HG03103 (cell line): Measurements from ENCODE around the gene SRPK2.
"Not testable (repeated sequence)": the region's sequence is repeated elsewhere in the genome, so short reads cannot be mapped to it uniquely, and the experiment has no call there.

Experiments used
- ATAC-seq: cut with Tn5 transposase; IDR thresholded peaks from one replicate; pipeline ENCODE4 v1.9.1; 2021; ENCODE audit warnings: low read depth; ENCODE audit not compliant: unreplicated experiment

SRPK2 gene

DNA sequence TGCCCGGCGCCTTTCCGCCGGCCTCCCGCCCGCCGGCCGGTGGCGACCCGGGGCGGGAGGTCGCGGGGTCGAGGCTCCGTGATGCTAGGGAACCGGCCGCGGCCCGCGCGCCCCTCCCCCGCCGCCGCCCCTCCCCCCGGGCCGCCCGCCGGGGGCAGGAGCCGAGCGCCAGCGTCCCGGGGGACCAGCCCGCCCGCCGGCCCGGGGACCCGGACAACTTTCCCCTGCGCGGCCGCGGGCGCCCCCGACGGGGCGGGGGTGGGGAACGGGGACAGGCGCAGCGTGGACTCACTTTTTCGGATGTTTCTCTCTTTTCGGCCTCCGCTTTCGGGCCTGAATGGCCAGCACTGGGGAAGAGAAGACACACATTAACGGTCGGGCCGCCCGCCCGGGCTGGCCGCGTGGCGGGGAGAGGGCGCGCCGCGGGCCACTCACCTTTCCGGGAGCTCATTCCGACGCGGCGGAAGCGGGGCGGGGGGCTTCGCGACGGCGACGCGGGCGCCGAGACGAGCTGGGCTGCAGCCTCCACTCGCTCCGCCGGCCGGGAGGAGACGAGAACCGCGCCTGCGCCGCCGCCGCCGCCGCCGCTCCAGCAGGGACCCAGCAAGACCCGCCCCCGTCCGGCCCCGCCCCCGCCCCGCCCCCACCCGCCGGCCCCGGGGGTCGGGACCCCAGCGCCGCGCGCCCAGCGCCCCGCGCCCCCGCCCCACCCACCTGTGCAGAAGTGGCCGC lies at the start of gene SRPK2:
TSS of gene SRPK2 (minus strand) at position 566 of the 732 bp plus-strand sequence.
- ATAC-seq = peak; percentile 64

DNA sequence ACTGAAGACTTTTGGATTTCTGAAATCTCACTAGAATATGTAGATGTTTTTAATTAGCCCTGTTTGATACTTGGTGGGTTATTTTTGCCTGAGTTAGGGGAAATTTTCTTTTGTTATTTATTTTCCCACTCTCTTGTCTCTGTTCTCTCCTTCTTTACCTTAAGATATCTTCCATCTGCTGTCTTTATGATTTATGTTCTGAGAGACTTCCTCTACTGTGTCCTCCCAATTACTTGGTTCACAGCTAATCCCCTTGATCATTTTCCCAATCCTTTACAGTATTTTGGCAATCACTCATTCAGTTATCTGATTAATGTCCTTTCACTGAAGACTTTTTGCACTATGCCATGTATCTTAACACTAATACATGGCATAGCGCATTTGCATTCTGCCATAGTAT lies 49.5 kb upstream of the SRPK2 start:
- ATAC-seq = no peak

DNA sequence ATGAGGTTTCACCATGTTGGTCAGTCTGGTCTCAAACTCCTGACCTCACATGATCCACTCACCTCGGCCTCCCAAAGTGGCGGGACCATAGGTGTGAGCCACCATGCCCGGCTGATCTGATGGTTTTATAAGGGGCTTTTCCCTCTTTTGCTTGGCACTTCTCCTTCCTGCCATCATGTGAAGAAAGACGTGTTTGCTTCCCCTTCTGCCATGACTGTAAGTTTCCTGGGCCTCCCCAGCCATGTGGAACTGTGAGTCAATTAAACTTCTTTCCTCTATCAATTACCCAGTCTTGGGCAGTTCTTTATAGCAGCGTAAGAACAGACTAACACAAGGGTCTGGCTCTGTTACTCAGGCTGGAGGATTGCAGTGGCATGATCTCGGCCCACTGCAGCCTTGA lies 48.6 kb upstream of the SRPK2 start:
- ATAC-seq = not testable (repeated sequence)

DNA sequence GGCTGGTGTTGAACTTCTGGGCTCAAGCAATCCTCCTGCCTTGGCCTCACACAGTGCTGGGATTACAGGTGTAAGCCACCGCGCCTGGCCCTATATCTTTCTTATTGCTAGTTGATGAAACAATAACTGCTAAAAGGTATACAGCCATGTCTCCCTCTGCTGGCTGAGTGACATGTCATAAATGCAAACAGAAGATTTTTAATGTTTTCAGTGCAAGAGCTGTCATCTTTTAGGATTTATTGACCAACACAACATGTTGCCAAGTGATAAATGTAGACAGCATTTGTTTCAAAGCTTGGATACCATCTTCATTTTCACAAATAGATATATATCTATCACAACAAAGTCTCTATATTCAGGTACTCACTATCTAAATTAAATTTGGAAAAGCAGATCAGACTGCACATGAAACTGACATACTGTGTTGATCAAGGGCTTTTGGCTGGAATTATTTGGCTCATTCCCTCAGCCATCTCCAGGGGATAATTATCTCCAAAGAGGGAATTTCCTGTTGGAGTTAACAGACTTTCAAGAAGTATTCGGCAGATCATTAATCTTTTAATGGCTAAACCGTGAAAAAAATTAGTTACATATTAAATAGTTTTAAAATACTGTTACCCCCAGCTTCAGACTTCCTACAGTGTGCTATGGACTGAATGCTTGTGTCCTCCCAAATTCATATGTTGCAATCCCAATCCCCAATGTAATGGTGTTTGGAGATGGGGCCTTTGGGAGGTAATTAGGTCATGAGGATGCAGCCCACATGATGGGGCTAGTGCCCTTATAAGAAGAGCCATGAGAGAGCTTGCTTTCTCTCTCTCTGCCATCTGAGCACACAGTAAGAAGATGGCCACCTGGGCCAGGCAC lies 41.3 kb upstream of the SRPK2 start:
- ATAC-seq = no peak

DNA sequence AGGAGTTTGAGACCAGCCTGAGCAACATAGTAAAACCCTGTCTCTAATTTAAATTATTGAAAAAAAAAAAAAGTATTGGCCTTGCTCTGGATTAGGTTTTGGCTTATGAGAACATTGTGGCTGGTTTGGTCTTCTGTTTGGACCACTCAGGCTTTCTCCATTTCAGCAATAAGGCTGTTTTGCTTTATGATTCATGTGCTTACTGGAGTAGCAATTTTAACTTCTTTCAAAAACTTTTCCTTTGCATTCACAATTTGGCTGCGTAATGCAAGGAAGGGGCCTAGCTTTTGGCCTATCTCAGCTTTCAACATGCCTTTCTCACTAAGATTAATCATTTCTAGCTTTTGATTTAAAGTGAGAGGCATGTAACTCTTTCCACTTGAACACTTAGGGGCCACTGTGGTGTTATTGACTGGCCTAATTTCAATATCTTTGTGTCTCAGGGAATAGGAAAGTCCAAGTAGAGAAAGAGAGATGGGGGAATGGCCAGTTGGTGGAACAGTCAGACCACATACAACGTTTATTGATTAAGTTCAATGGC lies 38.0 kb upstream of the SRPK2 start:
- no peak for ATAC-seq

DNA sequence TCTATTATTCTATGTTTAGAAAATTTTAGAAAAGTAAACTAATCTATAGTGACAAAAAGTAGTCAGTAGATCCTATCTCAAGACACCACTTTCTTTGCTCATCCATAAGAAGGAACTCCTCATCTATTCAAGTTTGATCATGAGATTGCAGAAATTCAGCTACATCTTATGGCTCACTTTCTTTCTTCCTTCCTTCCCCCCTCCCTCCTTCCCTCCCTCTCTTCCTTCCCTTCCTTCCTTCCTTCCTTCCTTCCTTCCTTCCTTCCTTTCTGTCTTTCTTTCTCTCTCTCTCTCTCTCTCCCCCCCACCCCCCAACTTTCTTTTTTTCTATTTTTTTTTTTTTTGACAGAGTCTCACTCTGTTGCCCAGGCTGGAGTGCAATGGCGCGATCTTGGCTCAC lies 35.3 kb upstream of the SRPK2 start:
- ATAC-seq = no peak

DNA sequence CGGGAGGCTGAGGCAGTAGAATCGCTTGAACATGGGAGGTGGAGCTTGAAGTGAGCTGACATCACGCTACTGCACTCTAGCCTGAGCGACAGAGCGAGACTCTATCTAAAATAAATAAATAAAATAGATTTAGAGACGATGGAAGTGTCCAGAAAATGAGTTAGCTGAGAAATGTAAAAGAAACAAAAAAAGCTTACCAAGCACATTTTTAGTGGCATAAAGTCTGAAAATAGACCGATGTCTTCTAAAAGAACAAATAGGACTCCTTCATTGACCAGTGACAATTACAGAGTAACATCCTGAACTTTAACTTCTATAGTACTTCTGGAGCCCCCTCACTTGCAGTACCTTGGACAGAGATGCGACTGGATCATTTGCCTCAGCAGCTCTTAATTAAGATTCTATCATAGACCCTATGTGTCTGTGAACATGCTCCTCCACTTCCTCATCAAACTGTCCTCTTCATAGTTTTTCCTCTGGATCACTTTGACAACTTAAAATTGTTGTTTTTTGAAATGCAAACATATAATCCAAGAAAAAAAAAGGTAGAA lies 25.2 kb upstream of the SRPK2 start:
- no peak for ATAC-seq

DNA sequence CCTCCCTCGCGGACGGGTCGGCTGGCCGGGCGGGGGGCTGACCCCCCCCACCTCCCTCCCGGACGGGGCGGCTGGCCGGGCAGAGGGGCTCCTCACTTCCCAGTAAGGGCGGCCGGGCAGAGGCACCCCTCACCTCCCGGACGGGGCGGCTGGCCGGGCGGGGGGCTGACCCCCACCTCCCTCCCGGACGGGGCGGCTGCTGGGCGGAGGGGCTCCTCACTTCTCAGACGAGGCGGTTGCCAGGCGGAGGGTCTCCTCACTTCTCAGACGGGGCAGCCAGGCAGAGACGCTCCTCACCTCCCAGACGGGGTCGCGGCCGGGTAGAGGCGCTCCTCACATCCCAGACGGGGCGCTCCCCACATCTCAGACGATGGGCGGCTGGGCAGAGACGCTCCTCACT lies 22.1 kb upstream of the SRPK2 start:
- ATAC-seq = not testable (repeated sequence)

DNA sequence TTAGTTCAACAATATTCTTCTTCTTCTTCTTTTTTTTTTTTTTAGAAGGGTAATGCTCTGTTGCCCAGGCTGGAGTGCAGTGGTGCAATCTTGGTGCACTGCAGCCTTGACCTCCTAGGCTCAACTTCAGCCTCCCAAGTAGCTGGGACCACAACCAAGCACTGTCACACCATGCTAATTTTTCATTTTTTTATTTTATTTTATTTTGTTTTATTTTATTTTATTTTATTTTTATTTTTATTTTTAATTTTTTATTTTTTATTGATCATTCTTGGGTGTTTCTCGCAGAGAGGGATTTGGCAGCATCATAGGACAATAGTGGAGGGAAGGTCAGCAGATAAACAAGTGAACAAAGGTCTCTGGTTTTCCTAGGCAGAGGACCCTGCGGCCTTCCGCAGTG lies 21.1 kb upstream of the SRPK2 start:
- ATAC-seq = not testable (repeated sequence)

DNA sequence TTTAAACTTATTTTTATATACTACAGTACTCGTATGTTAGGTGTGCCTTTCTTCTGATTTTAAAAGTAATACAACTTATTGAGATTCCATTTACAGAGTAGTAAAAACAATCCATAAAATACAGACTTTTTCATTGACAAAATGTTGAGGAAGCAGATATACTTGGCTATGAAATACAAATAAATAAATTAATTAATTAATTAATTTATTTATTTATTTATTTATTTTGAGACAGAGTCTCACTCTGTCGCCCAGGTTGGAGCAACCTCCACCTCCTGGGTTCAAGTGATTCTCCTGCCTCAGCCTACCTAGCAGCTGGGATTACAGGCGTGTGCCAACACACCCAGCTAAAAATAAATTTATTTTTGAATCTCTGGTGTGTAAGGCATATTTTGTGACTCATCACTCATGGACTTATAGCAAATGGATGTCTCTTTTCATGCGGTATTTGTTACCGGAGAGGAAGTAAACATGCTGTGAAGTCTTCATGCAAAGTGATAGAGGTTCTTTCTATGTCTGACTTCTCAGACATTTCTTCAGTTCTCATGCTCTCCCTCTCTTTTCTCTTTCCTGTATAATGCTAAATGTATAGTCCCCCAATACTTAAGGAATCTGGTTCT lies 20.2 kb upstream of the SRPK2 start:
- no peak for ATAC-seq

DNA sequence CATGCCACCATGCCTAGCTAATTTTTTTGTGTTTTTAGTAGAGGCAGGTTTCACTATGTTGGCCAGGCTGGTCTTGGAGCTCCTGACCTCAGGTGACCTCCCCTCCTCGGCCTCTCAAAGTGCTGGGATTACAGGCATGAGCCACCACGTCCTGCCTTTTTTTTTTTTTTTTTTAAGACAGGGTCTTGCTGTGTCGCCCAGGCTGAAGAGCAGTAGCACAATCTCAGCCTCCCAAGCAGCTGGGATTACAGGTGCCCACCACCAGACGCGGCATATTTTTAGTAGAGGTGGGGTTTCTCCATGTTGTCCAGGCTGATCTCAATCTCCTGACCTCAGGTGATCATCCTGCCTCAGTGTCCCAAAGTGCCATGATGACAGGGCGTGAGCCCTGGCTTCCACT lies 14.4 kb upstream of the SRPK2 start:
- no peak for ATAC-seq

DNA sequence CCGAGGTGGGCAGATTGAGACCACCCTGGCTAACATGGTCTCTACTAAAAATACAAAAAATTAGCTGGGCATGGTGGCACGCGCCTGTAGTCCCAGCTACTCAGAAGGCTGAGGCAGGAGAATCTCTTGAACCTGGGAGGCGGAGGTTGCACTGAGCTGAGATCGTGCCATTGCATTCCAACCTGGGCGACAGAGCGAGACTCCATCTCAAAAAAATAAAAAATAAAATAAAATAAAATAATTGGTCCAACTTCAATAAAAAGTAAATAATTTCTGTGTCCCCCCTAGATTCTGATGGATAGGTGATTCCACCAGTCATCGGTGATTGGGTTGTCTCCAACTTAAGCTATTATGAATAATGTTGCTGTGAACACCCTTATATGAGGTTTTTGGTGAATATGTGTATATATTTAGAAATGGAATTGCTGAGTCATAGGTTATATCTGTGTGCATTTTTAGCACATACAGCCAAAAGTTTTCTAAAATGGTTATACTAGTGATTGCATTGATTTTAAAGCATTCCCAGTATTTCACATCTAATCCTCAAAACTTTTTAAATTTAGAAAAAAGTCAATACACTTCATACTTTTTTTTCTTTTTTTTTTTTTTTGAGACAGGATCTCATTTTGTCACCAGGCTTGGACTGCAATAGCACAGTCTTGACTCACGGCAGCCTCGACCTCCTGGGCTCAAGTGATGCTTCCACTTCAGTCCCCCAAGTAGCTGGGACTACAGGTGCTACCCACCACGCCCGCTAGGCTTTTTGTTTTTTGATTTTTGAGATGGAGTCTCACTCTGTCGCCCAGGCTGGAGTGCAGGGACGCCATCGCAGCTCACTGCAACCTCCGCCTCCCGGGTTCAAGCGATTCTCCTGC lies 13.7 kb upstream of the SRPK2 start:
- no peak for ATAC-seq

DNA sequence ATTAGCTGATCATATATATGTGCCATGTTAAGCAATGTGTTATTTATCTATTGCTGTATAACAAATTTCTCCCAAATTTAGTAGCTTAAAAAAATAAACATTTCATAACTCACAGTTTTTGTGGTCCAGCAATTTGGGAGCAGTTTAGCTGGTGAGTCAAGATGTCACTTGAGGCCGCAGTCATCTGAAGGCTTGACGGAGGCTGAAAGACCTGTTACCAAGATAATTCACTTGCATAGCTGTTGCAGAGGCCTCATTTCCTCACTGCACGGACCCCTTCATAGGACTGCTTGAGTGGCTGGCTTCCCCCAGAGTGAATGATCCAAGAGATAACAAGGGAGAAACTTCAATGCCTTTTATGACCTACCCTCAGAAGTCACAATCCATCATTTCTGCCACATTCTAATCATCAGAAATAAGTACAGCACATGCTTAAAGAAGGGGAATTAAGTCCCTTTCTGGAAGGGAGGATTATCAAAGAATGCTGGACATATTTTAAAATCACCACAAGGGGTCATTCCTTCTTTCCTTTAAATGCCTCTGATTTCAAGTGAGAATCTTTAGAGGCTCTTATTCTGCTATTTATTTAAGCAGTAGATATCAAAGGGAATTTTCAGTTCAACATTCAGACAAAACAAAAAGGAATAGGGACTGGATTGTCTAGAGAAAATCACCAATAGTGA lies 10.5 kb upstream of the SRPK2 start:
- ATAC-seq = no peak

DNA sequence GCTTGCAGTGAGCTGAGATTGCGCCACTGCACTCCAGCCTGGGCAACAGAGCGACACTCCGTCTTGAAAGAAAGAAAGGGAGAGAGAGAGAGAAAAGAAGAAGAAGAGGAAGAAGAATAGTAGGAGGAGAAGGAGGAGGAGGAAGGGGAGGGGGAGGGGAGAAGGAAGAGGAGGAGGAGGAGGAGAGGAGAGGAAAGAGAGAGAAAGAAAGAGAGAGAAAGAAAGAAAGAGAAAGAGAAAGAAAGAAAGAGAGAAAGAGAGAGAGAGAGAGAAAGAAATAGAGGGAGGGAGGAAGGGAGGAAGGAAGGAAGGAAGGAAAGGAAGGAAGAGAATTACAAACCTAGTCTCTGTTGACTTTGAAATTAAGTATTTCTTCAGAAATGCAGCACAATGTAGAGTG lies 7.8 kb upstream of the SRPK2 start:
- ATAC-seq = no peak

DNA sequence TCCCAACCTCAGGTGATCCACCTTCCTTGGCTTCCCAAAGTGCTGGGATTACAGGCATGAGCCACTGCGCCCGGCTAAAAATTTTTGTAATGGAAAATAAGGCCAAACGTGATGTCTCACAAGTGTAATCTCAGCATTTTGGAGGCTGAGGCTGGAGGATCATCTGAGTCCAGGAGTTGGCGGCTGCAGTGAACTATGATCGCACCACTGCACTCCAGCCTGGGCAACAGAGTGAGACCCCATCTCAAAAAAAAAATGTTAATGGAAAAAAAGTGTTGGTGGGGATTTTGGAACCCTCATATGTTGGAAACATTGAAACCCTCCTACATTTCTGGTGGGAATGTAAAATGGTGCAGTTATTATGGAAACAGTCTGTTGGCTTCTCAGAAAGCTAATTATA lies 2.7 kb upstream of the SRPK2 start:
- no peak for ATAC-seq

DNA sequence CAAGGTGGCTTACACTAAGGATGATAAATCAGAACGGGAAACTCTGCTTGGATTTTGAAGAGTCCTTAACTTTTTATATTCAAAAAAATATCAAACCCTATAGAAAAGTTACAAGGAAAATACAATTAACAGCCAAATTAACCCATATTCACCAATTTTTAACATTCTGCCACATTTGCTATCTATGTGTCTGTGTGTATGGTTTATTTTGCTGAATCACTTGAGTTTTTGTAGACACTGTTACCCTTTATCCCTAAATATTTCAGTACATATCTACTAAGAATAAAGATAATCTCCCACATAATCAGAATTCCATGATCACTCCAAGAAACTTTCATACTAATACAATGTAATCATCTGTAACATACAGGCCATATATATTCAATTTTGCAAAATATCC lies 1.2 kb upstream of the SRPK2 start:
- no peak for ATAC-seq

DNA sequence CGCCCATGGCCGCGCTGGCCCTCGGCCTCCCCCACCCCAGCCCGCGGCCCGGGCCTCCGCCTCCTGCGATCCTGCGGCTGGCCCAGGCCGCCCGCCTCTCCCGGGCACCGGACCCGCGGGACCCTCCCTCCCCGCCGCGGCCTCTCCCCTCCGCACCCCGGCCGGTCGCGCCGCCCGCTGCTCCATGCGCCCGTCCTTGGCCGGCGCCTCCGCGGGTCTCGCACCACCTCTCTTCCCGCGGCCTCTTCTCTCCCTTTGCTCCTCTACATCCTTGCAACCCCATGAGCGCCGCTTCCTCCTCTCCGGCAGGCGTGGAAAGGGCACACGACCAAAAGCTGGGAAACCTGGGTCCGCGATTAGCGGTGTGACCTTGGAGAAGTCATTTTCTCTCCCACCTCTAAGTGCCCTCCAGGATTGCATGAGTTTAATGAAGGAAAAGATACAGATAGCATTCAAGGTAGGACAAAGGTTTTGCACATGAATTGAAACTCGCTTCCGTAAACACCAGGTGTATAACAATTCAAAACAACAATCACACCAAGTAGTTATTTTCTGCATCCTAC lies 448 bp upstream of the SRPK2 start:
- peak; percentile 36 for ATAC-seq

DNA sequence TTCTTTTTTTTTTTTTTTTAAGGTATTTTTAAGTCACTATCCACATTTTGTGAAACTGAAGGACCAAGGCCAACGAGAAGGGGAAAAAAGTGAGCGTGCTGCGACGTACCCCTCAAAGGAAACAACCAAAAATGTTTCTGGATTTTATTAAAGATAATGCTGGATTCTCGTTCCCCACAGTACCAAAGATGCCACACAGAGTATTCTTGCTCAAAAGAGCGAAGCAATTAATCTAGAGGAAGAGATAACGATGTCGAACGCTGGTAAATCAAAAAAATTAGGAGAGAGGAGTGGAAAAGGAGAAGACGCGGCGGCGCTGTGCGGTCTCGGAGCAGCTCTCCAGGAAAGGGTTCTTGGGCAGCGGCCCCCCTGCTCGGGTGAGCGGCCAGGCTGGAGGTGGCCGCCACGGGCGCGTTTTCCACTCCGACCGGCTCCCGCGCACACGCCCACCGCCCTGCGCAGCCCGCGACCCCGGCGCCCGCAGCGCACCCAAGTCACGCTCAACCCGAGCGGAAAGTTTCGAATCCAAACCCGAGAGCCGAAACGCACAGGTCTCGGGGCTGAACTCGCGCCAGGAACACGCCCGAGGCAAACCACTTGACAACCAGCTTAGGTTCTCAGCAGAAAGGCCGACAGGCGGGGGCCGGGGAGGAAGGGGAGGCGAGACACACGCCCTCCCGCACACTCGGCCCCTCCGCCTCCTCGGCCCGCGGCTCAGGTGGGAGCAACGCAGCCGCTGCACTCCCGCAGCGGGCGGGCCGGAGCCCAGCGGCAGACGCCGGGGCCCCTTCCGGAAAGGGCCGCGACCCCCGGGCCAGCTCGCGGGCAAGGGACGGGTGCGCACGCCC lies 989 bp downstream of the SRPK2 start:
- peak; percentile 43 for ATAC-seq
